ENCODE measurements around the gene GFAP.

The GFAP gene

GRCh38 chr17:44919411-44919810 is 4.1 kb upstream of the GFAP start:
- in situ Hi-C loops (cut with MboI; ENCODE audit: low pct_unique_long_range_greater_than_20kb, low sequenced_read_pairs), result loop anchor here (25.0 kb wide), 2 partner anchors 93 to 193 kb away; no protein-coding TSS in a partner anchor
- no peak for DNase-seq

GRCh38 chr17:44918006-44918405 is 2.7 kb upstream of the GFAP start:
- in situ Hi-C loops (cut with MboI; ENCODE audit: low pct_unique_long_range_greater_than_20kb, low sequenced_read_pairs), result loop anchor here (25.0 kb wide), 2 partner anchors 94 to 194 kb away; no protein-coding TSS in a partner anchor
- no peak for DNase-seq

DNA sequence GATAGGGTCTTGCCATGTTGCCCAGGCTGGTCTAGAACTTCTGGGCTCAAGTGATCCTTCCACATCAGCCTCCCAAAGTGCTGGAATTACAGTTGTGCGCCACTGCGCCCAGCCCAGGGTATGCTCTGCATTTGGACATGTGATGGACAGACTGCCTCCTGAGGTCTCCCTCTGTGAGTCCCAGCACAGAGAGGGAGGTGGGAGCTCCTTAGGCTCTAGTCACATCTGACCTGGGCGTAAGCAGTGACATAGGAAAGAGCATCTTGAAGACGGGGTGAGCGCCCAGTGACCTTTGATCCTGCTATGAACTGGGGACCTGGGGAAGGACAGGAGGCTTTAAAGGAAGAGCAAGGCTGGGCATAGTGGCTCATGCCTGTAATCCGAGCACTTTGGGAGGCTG is 2.2 kb upstream of the GFAP start:
- in situ Hi-C loops (cut with MboI; ENCODE audit: low pct_unique_long_range_greater_than_20kb, low sequenced_read_pairs), result loop anchor here (25.0 kb wide), 2 partner anchors 95 to 195 kb away; no protein-coding TSS in a partner anchor
- no peak for DNase-seq

GRCh38 chr17:44916781-44917241 is 1.5 kb upstream of the GFAP start:
- in situ Hi-C loops (cut with MboI; ENCODE audit: low pct_unique_long_range_greater_than_20kb, low sequenced_read_pairs), result loop anchor here (25.0 kb wide), 2 partner anchors 95 to 195 kb away; no protein-coding TSS in a partner anchor
- no peak for DNase-seq

DNA sequence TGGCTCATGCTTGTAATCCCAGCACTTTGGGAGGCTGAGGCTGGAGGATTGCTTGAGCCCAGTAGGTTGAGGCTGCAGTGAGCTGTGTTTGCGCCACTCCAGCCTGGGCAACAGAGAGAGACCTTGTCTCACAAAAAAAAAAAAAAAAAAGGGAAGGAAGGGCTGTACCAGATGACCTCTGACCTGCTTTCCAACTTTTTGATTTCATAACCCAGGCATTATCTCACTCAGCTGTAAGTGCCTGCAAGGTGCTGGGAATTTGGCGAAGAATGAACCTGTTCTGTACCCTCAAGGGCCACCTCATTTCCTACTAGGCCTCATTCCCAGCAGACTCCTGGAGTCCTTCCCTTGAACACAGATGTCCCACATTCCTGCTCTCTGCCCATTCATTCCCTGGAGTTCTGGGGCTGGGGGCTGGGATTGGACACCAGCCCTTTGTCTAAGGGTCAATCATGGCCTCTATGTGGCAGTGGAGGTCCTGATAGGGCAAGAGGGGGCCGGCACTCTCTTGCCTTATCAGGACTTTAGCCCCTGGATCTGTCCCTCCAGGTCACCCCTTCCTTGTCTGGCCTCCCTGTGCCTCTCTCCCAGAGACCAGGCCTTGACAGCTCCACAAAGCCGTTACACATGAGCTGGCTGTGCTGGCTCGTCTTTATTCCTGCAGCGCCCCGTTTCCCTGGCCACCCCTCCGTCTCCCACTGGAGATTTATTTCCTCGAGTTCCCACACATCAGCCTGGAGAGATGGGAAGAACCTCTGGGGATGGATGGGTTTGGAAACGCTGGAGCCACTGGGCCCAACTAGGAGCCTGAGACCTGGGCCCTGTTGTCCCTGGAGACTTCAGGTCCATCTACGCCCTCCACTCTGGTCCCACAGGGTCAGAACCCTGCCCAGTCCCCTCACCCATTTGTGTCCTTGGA is 821 bp upstream of the GFAP start:
- in situ Hi-C loops (cut with MboI; ENCODE audit: low pct_unique_long_range_greater_than_20kb, low sequenced_read_pairs), result loop anchor here (25.0 kb wide), 2 partner anchors 96 to 196 kb away; no protein-coding TSS in a partner anchor
- DNase-seq, result no peak

DNA sequence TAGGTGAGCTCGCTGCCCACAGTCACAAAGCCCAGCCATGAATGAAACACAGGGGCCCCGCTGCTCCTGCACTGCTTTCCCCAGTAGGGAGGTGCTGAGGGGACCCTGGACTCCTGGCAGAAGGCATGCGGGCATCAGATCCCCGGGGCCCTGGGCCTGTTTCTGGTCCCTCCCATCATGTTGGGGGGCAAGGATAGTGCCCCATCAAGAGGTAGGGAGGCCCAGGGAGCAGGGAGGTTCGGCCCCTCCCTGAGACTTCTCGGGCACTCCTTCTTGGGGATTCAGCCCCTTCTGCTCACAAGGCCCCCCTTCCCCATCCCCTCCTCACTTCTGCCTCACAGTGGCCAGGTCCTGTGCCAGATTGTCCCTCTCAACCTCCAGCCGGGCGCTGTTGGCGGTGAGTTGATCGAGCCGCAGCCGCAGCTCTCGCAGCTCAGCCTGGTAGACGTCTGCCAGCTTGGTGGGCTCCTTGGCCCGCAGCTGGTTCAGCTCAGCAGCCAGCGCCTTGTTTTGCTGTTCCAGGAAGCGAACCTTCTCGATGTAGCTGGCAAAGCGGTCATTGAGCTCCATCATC is 515 bp downstream of the GFAP start:
- in situ Hi-C loops (cut with MboI; ENCODE audit: low pct_unique_long_range_greater_than_20kb, low sequenced_read_pairs), result loop anchor here (25.0 kb wide), 2 partner anchors 98 to 198 kb away; no protein-coding TSS in a partner anchor
- no peak for DNase-seq

- no peak for DNase-seq
- in situ Hi-C loops (cut with MboI; ENCODE audit: low pct_unique_long_range_greater_than_20kb, low sequenced_read_pairs), result loop anchor here (25.0 kb wide), 2 partner anchors 98 to 198 kb away; no protein-coding TSS in a partner anchor
These were observed 1.2 kb downstream of the GFAP start for GRCh38 chr17:44914148-44914547.

GRCh38 chr17:44913676-44914075 is 1.6 kb downstream of the GFAP start:
- in situ Hi-C loops (cut with MboI; ENCODE audit: low pct_unique_long_range_greater_than_20kb, low sequenced_read_pairs), result loop anchor here (25.0 kb wide), 2 partner anchors 99 to 199 kb away; no protein-coding TSS in a partner anchor

DNA sequence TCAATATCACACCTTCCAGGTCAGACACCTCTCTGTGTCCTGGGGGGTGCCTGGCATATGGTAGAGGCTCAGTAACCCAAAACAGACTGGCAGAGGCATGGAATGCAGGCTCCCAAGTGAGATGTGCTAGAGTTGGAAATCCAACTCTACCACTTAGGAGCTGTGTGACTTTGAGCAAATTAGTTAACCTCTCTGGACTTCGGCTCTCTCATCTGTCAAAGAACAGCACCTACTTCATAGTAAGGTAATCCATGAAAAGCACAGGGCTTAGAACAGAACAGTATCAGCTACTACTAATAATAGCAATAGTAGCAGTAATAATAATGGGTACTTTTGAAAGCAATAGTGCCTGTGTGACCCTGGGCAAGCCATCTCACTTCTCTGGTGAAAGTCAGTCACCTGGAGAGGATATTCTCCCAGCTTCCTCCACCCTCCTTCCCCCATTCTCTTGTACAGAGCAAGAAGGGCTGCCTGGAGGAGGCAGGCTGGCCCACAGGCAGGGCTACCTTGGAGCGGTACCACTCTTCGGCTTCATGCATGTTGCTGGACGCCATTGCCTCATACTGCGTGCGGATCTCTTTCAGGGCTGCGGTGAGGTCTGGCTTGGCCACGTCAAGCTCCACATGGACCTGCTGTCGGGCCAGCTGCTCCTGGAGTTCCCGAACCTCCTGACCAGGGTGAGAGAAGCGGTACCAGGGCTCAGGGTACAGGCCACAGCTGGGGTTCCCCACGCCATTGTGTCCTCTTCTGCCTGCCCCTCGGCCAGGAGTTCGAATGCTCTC is 2.3 kb downstream of the GFAP start:
- no peak for DNase-seq
- in situ Hi-C loops (cut with MboI; ENCODE audit: low pct_unique_long_range_greater_than_20kb, low sequenced_read_pairs), result loop anchor here (25.0 kb wide), 2 partner anchors 99 to 199 kb away; no protein-coding TSS in a partner anchor

More at GRCh38 chr17:44913676-44914075, 1.6 kb downstream of the GFAP start:
- no peak for DNase-seq

DNA sequence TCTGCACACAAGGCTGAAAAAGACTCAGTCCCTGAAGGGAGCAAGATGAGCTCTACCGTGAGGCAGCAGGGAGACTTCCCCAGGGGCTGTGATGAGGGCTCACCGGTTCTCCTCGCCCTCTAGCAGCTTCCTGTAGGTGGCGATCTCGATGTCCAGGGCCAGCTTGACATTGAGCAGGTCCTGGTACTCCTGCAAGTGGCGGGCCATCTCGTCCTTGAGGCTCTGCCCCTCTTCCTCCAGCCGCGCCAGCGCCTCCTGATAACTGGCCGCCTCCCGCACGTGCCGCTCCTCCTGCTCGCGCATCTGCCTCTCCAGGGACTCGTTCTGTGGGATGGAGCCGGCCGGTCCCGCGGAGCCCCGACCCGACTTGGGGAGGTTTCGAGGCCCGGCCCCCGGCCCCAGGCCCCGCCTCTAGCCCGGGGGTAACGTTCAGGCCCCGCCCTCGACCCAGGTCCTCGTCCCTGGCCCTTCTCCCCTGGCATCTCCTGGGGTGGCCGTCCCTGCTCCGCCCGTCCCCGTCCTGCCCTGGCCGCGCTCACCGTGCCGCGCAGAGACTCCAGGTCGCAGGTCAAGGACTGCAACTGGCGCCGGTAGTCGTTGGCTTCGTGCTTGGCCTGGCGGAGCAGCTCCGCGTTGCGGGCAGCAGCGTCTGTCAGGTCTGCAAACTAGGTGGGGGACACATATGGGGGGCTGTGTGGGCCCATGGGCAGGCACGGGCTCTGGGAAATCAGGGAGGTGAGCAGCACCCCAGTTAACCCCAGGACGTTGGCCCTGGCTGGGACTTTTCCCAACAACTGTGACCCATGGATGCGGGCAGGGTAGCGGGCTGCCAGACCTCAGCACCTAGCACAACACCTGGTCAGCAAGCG is 3.9 kb downstream of the GFAP start:
- DNase-seq, result peak; percentile 63
- in situ Hi-C loops (cut with MboI; ENCODE audit: low pct_unique_long_range_greater_than_20kb, low sequenced_read_pairs), result loop anchor here (25.0 kb wide), 2 partner anchors 101 to 201 kb away; no protein-coding TSS in a partner anchor

- in situ Hi-C loops (cut with MboI; ENCODE audit: low pct_unique_long_range_greater_than_20kb, low sequenced_read_pairs), result loop anchor here (25.0 kb wide), 2 partner anchors 102 to 202 kb away; no protein-coding TSS in a partner anchor
These were observed 4.8 kb downstream of the GFAP start for GRCh38 chr17:44910231-44911106.

DNA sequence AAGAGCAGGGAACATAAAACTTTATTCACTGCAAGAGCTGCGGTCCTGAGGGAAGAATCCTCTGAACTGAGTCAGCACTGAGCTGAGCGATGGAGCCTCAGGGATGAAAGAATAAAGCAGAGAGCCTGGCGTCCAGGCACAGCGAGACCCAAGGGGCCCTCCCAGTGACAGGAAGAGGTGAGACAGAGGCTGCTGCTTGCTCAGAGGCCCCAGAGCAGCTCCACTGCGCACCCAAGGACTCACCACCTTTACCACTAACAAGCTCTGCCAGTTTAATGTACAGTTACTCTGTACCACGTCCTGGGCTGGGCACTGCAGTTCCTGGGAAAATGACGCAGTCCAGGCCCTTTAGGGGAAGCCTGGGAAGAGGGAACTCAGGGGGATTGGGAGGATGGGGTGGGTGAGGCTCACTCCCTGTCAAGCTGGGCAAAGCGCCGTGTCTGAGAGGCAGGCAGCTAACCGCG is 5.6 kb downstream of the GFAP start:
- no peak for DNase-seq
- in situ Hi-C loops (cut with MboI; ENCODE audit: low pct_unique_long_range_greater_than_20kb, low sequenced_read_pairs), result loop anchor here (25.0 kb wide), 2 partner anchors 103 to 203 kb away; no protein-coding TSS in a partner anchor

More at GRCh38 chr17:44910231-44911106, 4.8 kb downstream of the GFAP start:
- DNase-seq, result no peak

GRCh38 chr17:44908761-44909326 is 6.5 kb downstream of the GFAP start:
- no peak for DNase-seq

GRCh38 chr17:44907729-44908470 is 7.4 kb downstream of the GFAP start:
- in situ Hi-C loops (cut with MboI; ENCODE audit: low pct_unique_long_range_greater_than_20kb, low sequenced_read_pairs), result loop anchor here (25.0 kb wide), 2 partner anchors 104 to 204 kb away; no protein-coding TSS in a partner anchor
- DNase-seq, result no peak

More at GRCh38 chr17:44908761-44909326, 6.5 kb downstream of the GFAP start:
- in situ Hi-C loops (cut with MboI; ENCODE audit: low pct_unique_long_range_greater_than_20kb, low sequenced_read_pairs), result loop anchor here (25.0 kb wide), 2 partner anchors 103 to 203 kb away; no protein-coding TSS in a partner anchor
